ENCODE measurements around the gene FAM89A.

DNA sequence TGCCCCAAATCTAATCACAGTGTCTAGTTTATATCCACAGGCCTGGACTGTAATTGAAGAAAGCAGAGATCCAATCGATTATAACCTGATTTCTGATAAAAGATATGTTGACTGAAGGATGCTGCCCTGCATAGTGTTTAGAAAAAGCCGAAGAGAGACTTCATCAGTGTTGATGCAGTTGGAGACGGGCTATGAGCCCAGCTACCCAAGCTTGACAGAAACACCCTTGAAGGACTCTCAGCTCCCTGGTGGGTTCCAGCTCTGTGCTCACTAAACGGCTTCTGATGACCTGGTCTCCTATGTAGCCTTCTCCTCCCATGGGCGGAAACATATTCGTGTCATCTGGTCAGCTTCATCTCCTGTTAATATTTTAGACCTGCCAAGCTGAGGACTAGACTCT is 10.2 kb downstream of the FAM89A start:
- TF ChIP-seq EZH2 (IDR thresholded peaks at IDR 0.05) = no peak
- TF ChIP-seq POLR2AphosphoS5 (IDR thresholded peaks at IDR 0.05; ENCODE audit: borderline replicate concordance, low read depth, low read length) = no peak
- no peak for TF ChIP-seq FOXP2 (optimal IDR thresholded peaks at IDR 0.05; ENCODE audit: control extremely low read depth, extremely low read length, insufficient read depth)

Data from SK-N-MC (cell line).